AG10803 (cell line): ENCODE measurements around the gene UBE2J2.

ENCODE experiments used
- DNase-seq: peaks from one replicate; pipeline ENCODE4 v3.0.0; 2010; ENCODE audit warnings: low read depth
- H3K4me3 ChIP-seq: 2 replicates; pipeline ENCODE4 v1.5.1; 2011; ENCODE audit warnings: mild to moderate bottlenecking, low read length, control low read depth
- CTCF ChIP-seq: conservative IDR thresholded peaks from 2 replicates; pipeline ENCODE4 v1.5.1; 2011; ENCODE audit warnings: mild to moderate bottlenecking, low read length, control low read depth, inconsistent platforms

Gene UBE2J2

DNA sequence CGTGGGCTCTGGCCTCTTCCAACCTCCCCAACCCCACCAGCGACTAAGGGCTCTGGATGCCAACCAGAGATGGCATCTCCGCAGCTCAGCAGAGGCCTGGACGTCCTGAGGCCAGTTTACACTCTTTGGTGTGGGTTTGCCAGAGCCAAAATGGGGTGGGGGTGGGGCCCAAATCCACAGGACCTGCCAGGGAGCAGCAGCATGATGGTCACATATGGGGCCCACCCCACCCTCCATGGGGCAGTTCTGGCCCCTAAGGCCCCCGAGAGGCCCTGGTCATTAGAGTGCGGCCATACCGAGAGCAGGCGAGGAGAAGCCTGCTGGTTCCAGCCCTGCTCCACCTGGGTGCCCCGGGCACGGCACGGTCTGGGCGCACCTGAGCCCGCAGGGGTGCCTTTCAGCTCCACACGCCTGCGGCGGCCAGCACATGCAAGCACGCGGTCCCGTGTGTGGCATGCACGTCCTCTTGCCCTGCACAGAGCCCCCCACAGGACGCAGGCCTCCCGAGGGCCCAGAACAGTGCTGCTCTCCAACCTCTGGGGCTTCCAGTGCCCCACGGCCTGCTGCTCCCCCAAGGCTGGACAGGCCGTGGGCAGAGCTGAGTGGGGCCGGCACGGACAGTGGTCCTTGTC lies 31.9 kb downstream of the UBE2J2 start:
- no peak overlapping the region for H3K4me3 ChIP-seq
- no peak for DNase-seq
- no peak for TF ChIP-seq CTCF

DNA sequence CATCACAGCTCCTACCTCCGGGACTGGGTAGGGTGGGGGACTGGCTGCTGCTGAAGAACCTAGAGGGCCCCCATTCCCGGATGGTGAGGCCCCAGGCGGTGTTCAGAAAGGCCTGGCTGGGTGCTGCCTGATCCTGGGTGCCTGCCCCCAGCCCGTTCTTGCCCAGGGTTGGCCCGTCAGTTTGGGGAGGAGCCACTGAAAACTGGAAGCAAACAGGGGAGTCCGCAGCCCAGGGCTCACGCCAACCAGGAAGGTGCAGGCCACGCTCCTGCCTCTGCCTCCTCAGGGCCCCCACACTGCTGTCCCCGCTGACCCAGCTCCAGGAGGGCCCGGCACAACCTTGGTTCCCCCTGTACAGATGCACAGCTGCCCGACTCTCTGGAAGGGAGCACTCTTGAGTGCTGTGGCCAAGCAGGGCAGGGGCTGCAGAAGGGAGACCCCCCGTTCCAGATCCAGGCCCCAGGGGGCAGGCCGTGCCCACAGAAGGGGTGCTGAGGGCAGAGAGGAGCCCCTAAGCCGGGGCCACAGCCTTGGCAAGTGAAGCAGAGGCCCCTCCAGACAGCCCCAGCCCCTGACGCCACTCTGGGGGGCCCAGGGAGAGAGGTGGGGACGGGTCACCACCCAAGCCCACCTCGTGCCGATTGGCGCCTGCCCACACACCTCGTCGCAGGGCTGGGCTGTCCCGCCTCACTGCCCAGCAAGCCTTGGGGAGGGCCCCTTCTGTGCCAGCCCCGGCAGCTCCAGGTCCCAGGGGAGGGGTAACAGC lies 32.6 kb downstream of the UBE2J2 start:
- no peak overlapping the region for H3K4me3 ChIP-seq
- no peak for TF ChIP-seq CTCF
- DNase-seq, result no peak

- no peak for DNase-seq
- TF ChIP-seq CTCF, result no peak
- no peak overlapping the region for H3K4me3 ChIP-seq
These were observed 33.3 kb downstream of the UBE2J2 start for GRCh38 chr1:1240348-1240732.

- no peak for TF ChIP-seq CTCF
- H3K4me3 ChIP-seq, result no peak overlapping the region
- DNase-seq, result no peak
These were observed 33.9 kb downstream of the UBE2J2 start for GRCh38 chr1:1239614-1240347.

- no peak overlapping the region for H3K4me3 ChIP-seq
- no peak for DNase-seq
- TF ChIP-seq CTCF, result no peak
These were observed 34.4 kb downstream of the UBE2J2 start for GRCh38 chr1:1239227-1239613.

- H3K4me3 ChIP-seq, result no peak overlapping the region
- no peak for TF ChIP-seq CTCF
- no peak for DNase-seq
These were observed 34.9 kb downstream of the UBE2J2 start for GRCh38 chr1:1238702-1239178.
